GM12875 (cell line): ENCODE measurements around the gene PXT1.

Experiments
- H3K4me3 ChIP-seq: one replicate; pipeline ENCODE4 v1.5.1; 2011; ENCODE audit warnings: low read depth, low read length, control low read depth
- CTCF ChIP-seq: IDR thresholded peaks from 2 replicates; pipeline ENCODE4 v1.5.1; 2011; ENCODE audit warnings: low read depth, mild to moderate bottlenecking, control low read depth, inconsistent platforms, low read length, moderate library complexity, borderline replicate concordance; ENCODE audit not compliant: insufficient read depth

Gene PXT1

GRCh38 chr6:36389353-36389752 lies 53.3 kb downstream of the PXT1 start:
- TF ChIP-seq CTCF: no peak
- no peak overlapping the region for H3K4me3 ChIP-seq

- H3K4me3 ChIP-seq: peak within 1 kb of the TSS; percentile 53
- no peak for TF ChIP-seq CTCF
These were observed 55.0 kb downstream of the PXT1 start, which contains the start of gene ETV7 for GRCh38 chr6:36387440-36388303. Gene ETV7, minus strand, starts transcription at chr6:36387669. Its CDS starts 128 bp downstream, at chr6:36387541.

GRCh38 chr6:36386495-36387439 lies 55.9 kb downstream of the PXT1 start:
- H3K4me3 ChIP-seq: peak overlapping the region; percentile 53
- no peak for TF ChIP-seq CTCF

- H3K4me3 ChIP-seq: no peak overlapping the region
- TF ChIP-seq CTCF: no peak
These were observed 58.6 kb downstream of the PXT1 start for GRCh38 chr6:36384095-36384494.

- no peak for TF ChIP-seq CTCF
These were observed 59.0 kb downstream of the PXT1 start for GRCh38 chr6:36383606-36384005.

GRCh38 chr6:36382976-36383375 lies 59.7 kb downstream of the PXT1 start:
- TF ChIP-seq CTCF: no peak
- no peak overlapping the region for H3K4me3 ChIP-seq

More at GRCh38 chr6:36383606-36384005, 59.0 kb downstream of the PXT1 start:
- H3K4me3 ChIP-seq: no peak overlapping the region
